Fibroblast of gingiva (primary cell): ENCODE data around the gene UQCC5.
"Not testable (repeated sequence)": the region's sequence is repeated elsewhere in the genome, so short reads cannot be mapped to it uniquely, and the experiment has no call there.

Source experiments
- DNase-seq: peaks from one replicate; pipeline ENCODE4 v3.0.0-alpha.2; 2011; ENCODE audit warnings: low read depth

The UQCC5 gene

DNA sequence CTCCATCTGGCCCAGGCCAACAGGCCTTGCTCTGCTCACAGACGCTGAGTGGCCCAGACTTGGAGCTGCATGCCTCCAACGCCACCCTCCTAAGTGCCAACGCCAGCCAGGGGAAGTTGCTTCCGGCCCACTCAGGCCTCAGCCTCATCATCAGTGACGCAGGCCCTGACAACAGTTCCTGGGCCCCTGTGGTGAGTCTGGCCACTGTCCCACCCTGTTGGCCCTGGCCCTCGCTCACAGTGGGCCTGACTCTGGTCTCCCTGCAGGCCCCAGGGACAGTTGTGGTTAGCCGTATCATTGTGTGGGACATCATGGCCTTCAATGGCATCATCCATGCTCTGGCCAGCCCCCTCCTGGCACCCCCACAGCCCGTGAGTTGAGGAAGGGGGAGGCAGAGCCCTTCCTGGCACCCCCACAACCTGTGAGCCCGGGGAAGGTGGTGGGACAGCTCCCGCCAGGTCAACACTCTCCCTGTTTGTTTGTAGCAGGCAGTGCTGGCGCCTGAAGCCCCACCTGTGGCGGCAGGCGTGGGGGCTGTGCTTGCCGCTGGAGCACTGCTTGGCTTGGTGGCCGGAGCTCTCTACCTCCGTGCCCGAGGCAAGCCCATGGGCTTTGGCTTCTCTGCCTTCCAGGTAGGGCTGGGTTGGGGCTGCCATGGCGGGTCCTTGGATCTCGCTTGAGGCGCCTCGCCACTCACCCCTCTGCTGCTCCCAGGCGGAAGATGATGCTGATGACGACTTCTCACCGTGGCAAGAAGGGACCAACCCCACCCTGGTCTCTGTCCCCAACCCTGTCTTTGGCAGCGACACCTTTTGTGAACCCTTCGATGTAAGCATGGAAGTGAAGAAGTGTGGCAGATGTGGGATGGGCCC lies 12.8 kb upstream of the UQCC5 start:
- DNase-seq = no peak

DNA sequence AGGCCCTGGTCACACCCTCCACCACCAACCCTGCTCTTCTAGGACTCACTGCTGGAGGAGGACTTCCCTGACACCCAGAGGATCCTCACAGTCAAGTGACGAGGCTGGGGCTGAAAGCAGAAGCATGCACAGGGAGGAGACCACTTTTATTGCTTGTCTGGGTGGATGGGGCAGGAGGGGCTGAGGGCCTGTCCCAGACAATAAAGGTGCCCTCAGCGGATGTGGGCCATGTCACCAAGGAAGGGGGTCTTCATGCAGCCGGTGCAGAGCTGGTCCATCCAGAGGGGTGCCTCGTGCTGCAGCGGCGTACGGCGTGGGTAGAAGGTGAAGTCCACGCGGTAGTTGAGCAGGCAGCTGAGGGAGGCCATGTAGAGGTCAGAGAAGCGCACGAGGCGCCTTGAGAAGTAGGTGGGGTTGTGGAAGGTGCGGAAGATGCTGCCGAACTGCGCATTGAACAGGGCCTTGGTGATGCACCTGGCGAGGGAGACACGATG lies 12.1 kb upstream of the UQCC5 start:
- DNase-seq = no peak

DNA sequence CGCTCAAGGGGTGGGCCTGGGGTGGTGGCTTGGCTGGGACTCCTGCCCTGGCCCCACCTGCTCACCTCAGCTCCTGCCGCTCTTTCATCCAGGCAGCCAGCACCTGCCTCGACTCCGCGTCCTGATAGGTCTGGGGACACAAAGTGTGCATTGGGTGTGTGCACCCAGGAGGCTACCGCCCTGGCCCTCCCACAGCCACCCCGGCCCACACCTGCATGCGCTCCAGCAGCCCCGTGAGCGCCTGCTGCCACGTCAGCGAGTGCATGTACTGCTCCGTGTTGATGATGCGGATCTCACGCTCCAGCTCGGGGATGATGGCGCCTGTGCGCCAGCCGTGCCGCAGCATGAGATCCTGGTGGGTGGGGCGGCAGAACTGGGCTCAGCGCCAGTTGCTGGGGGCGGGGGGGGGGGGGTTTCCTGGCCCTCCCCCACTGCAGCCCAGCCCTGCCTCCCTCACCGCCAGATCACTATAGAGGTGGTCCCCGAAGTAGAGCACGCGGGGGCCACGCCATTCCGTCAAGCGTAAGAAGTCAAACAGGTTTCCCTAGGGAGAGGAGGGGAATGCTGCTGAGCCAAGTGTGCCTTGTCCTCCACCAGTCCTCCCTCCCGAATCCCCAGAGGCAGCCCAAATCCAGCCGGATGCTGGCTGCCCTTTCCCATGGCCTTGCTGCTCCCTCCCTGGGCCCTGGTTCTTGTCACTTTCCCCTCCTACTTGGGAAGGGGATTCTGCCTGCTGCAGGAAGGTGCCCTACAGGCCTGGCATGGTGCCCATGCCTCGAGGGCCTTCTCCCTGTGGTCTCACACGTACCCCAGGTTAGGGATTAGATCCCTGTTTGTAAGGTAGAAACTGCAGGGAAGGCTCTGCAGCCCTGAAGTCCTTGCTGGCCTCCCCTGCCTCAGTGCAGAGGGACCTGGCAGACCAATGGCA lies 11.4 kb upstream of the UQCC5 start:
- DNase-seq = no peak

DNA sequence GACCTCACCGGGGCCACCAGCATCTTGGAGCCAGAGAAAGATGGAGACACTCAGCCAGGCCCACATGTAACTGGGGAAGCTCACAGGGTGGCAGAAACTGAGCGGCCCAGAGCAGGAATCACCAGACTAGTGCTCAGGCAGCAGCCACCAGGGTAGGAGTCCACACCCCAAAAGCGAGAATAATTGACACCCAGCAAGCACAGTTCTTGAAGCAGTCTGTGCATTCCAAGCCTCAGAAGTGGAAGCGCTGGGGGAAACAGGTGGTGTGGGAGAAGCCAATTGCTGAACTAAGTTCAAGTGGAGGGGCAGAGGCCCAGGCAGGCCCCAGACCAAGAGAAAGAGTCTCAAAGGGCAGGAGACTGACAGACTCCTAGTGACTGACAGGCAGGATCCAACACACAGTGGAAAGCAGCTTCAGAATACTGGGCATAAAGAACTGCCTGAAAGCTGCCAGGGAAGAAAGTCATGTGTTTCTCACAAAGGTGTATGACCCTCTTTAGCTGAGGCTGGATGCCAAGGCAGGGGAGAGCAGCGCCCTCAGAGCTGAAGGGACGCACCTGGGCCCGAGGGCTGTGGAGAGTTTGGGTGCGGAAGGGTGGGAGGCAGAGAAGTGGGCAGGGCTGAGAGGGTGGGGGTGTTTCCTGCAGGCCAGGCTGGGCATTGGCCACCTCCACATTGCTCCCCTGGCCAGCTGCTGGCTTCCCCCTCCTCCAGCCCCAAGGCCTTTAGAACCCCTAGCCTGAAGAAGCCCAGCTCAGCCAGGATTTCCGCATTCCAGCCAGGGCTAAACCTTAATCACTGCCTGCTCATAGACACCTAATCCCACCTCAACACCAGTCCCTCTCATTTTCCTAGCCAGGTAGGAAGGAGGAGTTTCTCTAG lies 10.5 kb upstream of the UQCC5 start:
- DNase-seq = no peak

DNA sequence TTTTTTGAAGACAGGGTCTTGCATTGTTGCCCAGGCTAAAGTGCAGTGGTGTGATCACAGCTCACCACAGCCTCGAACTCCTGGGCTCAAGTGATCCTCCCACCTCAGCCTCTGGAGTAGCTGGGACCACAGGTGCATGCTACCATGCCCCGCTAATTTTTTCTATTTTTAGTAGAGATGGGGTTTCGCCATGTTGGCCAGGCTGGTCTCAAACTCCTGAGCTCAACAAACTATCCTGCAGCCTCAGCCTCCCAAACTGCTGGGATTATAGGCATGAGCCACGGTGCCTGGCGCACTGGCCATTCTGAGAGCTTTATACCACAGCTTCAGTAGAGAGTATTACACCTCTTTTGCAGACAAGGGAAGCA lies 9.8 kb upstream of the UQCC5 start:
- not testable (repeated sequence) for DNase-seq

DNA sequence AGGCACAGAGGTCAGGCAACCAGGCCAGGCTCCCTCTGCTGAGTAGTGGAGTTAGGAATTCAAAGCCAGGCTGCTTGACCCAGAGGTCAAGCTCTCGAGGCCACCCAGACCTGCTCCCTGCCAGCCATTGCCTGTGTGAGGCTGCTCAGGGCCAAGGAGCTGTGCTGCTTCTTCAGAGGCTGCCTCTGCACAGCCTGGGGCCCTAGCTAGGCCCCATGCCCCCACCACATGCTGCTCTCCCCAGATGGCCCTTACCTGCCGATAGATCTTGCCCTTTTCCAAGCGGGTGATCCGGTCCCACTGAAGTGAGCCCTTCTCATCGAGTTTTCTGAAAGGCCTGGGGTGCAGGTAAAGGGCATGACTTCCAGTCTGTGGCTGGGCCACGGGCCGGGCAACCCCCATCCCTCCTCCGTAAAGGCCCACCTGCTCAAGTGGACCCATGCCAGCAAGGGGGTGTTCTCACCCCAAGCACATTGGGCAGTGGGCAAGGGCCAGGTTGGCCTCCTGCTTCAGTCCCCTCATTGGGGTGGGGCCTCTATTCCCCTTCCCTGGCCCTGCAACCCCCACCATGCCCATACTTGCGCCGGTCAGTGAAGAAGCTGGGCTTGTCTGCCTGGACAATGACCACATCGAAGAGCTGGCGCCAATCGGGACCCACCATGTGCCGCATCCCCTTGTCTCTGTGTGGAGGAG lies 9.2 kb upstream of the UQCC5 start:
- DNase-seq = no peak

DNA sequence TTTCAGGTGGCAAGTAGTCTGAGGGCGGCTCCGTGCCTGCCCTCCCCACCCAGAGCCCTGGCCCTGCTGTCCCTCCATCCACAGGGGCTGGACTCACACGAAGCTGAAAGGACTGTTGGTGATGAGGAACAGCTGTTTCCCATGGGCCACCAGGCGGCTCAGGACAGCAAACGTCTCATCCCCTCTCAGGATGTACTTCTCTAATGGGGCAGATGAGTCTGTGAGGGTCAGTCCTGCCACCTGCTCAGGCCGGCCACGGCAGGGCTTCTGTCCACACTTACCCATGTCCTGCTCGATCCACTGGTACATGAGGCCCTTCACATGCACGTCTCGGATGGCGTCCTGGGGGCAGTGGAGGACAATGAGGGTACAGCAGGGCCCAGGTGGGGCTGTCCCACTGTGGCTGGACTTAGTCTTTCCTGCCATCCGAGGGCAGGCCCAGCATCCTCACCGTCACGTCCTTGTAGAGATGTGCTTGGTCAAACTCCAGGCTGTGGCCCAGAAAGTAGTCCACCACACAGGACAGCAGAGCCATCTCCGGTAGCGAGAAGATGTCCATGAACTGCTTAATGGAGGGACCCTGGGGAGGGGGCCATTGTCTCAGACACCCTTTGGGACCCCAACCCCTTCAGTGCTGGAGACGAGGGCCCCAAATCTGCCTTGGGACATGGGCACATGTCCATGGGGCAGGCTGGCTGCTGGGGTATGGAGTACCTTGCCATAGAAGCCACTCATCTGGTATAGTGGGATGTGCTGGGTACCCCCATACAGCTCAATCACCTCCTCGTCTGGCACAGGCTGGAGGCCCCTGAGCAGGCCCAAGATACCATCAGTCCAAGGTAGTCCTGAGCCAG lies 8.4 kb upstream of the UQCC5 start:
- DNase-seq = no peak

DNA sequence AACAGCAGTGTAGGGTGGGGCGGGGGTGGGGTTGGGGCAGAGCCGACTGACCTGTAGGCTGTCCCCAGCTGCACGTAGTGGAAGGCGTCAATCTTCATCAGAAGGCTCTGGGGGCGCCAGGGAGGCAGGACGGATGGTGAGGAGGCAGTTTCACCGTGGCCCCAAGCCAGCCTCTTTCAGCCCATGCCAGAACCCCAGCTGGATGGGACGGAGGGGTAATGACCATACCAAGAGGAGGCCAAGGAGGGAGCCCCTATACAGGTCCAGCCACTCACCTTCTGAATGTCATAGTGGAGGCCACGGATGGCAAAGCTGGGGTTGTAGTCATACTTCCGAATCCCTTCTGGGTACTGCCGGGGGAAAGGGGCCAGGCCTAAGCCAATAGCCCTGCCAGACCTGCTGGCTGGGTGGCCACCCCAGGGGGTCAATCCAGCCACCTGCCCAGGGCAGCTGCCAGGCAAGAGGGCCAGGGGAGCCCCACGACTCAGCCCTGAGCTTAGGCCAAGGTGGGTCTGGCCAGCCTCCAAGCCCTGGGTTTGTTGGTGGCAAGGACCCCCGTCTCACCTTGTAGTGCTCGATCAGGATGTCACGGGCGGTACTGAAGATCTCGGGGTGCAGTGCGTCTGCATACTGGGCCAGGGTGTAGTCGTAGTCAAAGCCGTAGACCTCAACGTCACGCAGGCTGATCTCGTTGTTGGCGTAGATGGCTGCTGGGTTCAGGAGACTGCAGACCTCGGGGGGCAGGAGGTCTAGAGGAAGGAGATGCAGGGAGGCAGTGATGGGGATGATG lies 7.6 kb upstream of the UQCC5 start:
- no peak for DNase-seq

DNA sequence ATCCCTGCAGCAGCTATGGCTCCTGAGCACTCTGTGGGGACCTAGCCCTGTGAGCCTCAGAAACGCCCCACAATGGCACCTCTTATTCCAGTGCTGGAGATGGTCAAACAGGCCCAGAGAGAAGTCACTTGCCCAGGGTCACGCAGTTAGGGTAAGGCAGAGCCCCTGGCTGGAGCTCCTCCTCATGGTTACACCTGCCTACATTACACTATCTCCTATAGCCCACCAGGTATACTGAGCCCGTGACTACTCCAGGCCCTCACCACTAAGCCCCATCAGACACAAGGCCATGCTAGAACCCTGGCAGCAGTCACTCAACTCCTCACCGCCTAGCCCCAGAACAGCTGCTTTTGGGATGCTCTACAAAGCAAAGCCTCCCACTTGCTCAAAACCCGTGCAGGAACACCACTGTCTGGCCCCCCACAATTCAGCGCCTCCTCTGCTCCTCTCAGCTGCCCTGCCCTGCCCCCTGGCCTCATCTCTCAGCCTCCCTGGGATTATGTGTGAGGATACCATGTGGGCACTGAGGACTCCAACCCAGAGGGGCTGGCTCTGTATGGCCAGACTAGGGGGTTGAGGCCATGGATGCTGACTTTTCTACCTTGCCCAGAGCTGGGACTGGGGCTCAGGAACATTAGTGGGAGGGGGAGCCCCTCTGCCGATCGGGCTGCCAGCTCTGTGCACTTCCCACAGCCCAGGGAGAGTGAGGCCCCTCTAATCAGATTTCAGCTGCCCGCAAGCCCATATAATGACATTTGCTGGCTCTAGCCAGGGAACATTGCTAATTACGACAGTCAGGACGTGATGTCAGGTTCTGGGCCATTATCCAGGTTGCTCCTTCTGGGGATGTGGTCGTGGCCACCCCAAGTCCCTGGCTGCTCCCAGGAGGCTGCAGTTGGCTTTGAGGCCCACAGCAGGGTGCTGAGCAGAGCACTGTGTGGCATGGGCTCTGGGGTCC lies 6.8 kb upstream of the UQCC5 start:
- DNase-seq = peak; percentile 55

DNA sequence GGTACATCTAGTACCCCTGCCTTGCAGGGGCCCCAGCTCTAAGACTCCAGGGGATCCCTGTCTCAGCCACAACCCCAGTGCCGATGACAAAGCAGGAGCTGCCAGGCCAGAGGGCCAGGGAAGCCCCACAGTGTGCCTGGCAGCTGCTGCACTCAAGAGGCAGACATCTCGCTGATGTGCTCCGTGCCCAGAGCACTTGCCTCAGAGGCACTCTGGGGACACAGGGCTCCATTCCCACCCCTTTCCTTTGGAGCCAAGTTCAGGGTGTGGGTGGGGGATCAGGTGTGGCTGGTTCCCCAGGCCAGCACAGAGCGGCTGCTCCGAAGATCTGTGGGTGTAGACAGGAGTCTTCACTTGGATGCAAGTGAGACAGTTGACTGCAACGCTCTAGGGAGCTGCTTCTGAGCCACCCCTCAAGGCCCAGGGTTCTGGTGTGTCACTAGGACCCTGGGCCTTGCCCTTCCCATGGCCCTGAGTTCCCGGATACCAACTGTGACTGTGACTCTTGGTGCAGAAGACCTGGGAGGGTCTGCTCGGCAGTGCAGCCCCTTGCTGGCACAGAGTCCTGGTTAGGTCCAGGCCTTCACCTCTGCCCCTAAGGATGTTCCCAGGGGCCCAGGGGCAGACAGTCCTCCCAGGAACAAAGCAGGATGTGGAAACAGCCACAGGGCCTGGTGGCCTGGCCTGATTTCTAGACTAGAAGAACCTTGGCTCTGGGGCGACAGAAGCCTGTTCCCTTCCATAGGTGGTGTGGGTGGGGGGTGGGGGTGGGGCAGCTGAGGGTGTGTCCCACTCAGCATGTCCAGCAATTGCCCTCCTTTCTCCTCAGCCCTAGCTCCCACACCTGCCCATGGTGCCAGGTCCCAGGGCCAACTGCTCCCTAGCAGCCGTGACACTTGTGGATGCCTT lies 5.2 kb upstream of the UQCC5 start:
- no peak for DNase-seq

DNA sequence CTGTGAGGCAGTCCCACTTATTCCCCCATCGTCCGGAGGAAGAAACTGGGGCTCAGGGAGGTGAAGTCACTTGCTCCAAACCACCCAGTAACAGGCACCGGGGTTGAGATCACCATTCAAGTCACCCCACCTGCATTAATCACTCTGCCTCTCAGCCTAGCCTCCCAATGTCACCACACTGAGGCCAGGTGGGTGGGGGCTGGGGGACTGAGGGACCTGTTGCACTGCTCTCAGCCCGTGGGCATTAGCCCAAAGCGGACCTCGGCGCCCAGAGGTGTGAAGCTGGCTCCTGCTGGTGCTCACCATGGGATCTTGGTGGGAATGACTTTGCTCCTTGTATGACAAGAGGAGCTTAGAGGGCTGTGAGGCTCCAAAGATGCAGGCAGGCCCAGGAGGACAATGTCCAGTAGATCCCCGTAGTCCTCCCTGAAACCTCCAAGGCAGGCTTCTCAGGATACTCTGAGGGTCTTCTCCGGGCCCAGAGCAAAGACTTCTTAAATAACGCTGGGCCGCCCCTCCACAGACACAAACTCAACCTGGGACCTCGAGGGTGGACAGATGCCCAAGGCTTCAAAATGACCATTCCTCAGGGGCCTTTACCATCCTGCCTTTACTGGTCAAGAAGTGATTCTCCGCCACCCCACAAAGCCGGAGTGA lies 4.4 kb upstream of the UQCC5 start:
- DNase-seq = no peak

DNA sequence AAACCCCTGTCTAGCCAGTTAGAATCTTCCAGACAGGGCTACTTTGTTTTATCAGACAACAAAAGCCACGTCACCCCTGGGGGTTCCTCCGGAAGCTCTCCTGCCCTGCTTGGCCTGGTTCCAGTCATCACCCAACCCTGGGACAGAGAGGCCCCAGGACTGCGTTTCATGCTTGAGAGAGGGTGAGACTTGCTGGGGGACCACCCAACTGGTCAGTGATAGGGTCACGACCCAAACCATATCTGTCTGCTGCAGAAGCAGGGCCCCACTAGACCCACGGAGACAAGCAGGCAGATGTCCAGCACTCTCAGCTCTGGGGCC lies 3.9 kb upstream of the UQCC5 start:
- DNase-seq = no peak

DNA sequence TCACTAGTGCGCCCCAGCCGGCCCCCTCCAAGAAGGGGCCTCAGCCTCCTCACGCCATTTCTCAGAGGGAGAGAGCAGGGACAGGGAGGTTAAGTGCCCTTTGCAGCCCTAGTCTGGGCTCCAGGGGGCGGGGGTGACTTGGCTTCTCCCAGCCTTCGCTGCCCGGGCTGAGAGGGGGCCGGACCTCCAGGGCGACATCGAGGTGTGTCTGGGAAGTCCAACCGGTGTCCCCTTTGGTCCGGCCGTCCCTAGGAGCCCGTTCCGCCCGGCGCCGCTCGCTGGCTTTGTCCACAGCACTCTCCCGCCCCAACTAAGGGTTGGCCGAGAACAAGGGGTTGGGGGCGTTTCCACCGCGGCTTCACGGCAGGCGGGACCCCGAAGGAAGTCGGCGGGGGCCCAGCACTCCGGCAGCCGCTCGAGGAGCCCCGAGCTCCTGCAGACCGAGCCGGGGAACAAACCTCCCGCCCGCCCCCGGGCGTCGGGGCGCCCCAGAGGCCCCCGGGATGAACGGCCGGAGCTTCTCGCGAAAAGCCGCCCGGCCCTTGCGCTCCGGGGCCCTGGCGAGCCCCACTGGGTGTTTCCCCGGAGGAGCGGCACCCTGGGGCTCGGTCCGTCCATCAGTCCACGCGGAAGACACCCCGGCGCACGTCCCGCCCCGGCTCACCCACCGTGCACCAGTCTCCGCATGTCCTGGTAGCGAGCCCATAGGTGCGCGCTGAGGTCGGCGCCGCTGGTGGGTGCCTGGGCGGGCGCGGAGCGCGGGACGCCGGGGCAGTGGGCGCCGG lies 3.4 kb upstream of the UQCC5 start:
- DNase-seq = no peak

DNA sequence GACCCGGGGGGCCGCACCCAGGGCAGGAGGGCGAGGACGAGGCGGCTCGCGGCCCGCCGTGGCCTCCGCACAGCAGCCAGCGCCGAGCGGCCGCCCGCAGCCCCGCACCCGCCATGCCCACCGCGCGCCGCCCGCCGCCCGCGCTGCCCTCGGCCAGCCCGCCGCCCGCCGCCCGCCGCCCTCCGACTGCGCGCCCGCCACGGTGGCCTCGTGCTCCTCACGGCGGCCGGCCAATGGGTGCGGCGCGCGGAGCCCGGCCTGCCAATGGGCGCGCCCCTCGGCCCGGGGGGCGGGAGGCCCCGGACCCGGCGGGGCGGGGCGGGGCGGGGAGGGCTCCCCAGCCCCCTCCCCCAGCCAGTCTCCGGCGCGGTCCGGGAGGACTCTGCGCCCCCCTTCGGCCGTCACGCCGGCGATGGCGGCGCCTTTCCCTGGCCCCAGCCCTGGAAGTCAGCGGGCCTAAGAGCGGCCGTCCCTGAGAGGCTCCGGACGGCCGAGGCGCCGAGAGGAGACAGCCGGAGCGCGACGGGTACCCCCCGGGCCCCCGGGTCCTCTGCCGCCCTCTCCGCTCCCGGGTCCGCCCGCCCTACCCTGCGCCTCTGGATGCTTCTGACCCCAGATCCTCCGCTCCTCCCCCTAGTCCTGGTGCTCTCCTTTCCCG lies 2.7 kb upstream of the UQCC5 start, which contains the start of gene NT5DC2:
NT5DC2 (minus strand) TSS at position 235 of the 658 bp plus-strand sequence; CDS start at position 115, 120 bp downstream.
- peak; percentile 68 for DNase-seq
